Measurements from ENCODE around the gene RPIA.

RPIA gene

GRCh38 chr2:88693911-88694414 lies 2.5 kb downstream of the RPIA start:
- TF ChIP-seq CTCF (IDR thresholded peaks at IDR 0.05; ENCODE audit: control insufficient read depth, insufficient read depth, low read depth, low read length, missing control alignments), result no peak
- H3K4me3 ChIP-seq (ENCODE audit: control insufficient read depth, low read depth, low read length), result no peak overlapping the region
- no peak for DNase-seq (ENCODE audit: low read depth)

- TF ChIP-seq CTCF (IDR thresholded peaks at IDR 0.05; ENCODE audit: control insufficient read depth, insufficient read depth, low read depth, low read length, missing control alignments), result no peak
- H3K4me3 ChIP-seq (ENCODE audit: control insufficient read depth, low read depth, low read length), result no peak overlapping the region
- DNase-seq (ENCODE audit: low read depth), result no peak
These were observed 5.1 kb downstream of the RPIA start for GRCh38 chr2:88696611-88697010.

GRCh38 chr2:88697370-88698026 lies 6.0 kb downstream of the RPIA start:
- TF ChIP-seq CTCF (IDR thresholded peaks at IDR 0.05; ENCODE audit: control insufficient read depth, insufficient read depth, low read depth, low read length, missing control alignments), result no peak
- no peak overlapping the region for H3K4me3 ChIP-seq (ENCODE audit: control insufficient read depth, low read depth, low read length)
- DNase-seq (ENCODE audit: low read depth), result no peak

- no peak for DNase-seq (ENCODE audit: low read depth)
- no peak overlapping the region for H3K4me3 ChIP-seq (ENCODE audit: control insufficient read depth, low read depth, low read length)
- TF ChIP-seq CTCF (IDR thresholded peaks at IDR 0.05; ENCODE audit: control insufficient read depth, insufficient read depth, low read depth, low read length, missing control alignments), result no peak
These were observed 6.5 kb downstream of the RPIA start for GRCh38 chr2:88698027-88698413.

- DNase-seq (ENCODE audit: low read depth), result no peak
- no peak overlapping the region for H3K4me3 ChIP-seq (ENCODE audit: control insufficient read depth, low read depth, low read length)
- no peak for TF ChIP-seq CTCF (IDR thresholded peaks at IDR 0.05; ENCODE audit: control insufficient read depth, insufficient read depth, low read depth, low read length, missing control alignments)
These were observed 7.2 kb downstream of the RPIA start for GRCh38 chr2:88698498-88699233.

GRCh38 chr2:88707003-88707402 lies 15.5 kb downstream of the RPIA start:
- no peak for TF ChIP-seq CTCF (IDR thresholded peaks at IDR 0.05; ENCODE audit: control insufficient read depth, insufficient read depth, low read depth, low read length, missing control alignments)
- DNase-seq (ENCODE audit: low read depth), result no peak
- H3K4me3 ChIP-seq (ENCODE audit: control insufficient read depth, low read depth, low read length), result no peak overlapping the region
